Measurements from ENCODE around the gene BPHL.
"Not testable (repeated sequence)": the region's sequence is repeated elsewhere in the genome, so short reads cannot be mapped to it uniquely, and the experiment has no call there.

BPHL gene

GRCh38 chr6:3124667-3125066 lies 6.2 kb downstream of the BPHL start:
- no peak for DNase-seq

- no peak for DNase-seq
Measured at GRCh38 chr6:3125815-3126214, 7.3 kb downstream of the BPHL start.

- no peak for DNase-seq
Measured at GRCh38 chr6:3128356-3129108, 10.0 kb downstream of the BPHL start.

- DNase-seq: no peak
Measured at GRCh38 chr6:3131695-3132094, 13.2 kb downstream of the BPHL start.

GRCh38 chr6:3133515-3133914 lies 15.0 kb downstream of the BPHL start:
- DNase-seq: no peak

GRCh38 chr6:3135668-3136291 lies 17.3 kb downstream of the BPHL start:
- DNase-seq: peak in 1 of 2 experiments; percentile 18

GRCh38 chr6:3136292-3137011 lies 17.9 kb downstream of the BPHL start:
- DNase-seq: peak in 1 of 2 experiments; percentile 37

- no peak for DNase-seq
Measured at GRCh38 chr6:3137057-3137777, 18.7 kb downstream of the BPHL start.

GRCh38 chr6:3137873-3138272 lies 19.4 kb downstream of the BPHL start:
- not testable (repeated sequence) for DNase-seq

GRCh38 chr6:3138341-3138740 lies 19.8 kb downstream of the BPHL start:
- no peak for DNase-seq

- peak; percentile 74 to 89 for DNase-seq
Measured at GRCh38 chr6:3139090-3139903, 20.8 kb downstream of the BPHL start.

- no peak for DNase-seq
Measured at GRCh38 chr6:3140201-3140600, 21.7 kb downstream of the BPHL start.

GRCh38 chr6:3142536-3142935 lies 24.0 kb downstream of the BPHL start:
- no peak for DNase-seq

- no peak for DNase-seq
Measured at GRCh38 chr6:3143158-3143557, 24.6 kb downstream of the BPHL start.

- DNase-seq: no peak
Measured at GRCh38 chr6:3144571-3144970, 26.1 kb downstream of the BPHL start.

- peak; percentile 64 to 87 for DNase-seq
Measured at GRCh38 chr6:3147914-3148757, 29.6 kb downstream of the BPHL start.

- DNase-seq: peak; percentile 61 to 88
Measured at GRCh38 chr6:3151691-3152090, 33.2 kb downstream of the BPHL start.

GRCh38 chr6:3152689-3153088 lies 34.2 kb downstream of the BPHL start:
- no peak for DNase-seq

- not testable (repeated sequence) for DNase-seq
Measured at GRCh38 chr6:3155416-3155815, 36.9 kb downstream of the BPHL start.

- peak; percentile 31 to 37 for DNase-seq
Measured at GRCh38 chr6:3156184-3157130, 37.9 kb downstream of the BPHL start.

Data from NCI-H2081 (cell line).